ENCODE measurements around the gene ERC1.

DNA sequence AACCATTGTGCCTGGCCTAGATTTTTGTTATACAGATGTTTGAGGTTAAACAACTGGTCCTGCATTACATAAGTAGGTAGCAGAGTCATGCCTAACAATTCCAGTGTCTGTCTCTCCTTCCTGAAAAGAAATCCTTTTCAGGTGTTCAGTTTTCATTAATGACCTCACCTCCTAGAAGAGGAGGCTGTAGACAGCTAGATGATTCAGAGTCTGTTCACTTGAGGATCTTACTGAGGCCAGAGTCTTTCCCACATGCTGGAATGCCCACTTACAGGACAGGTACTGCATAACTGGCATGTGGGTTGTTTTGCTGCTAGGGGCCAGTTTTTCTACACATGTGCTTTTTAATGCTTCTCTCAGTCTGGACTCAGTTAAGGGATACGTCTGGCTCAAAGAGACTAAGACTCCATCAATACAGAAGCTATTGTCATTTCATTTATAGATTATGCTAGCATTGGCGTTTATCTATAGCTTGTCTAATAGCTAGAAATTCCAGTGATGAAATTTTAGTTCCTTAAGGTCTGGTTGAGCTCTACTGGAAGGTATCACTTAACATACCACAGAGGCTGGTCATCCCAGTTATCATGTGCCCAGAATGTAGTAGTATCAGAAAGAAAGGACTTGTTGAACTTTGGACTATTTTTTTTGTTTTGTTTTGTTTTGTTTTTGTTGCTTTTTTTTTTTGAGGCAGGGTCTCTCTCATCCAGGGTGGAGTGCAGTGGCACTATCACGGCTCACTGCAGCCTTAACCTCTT, 206.4 kb downstream of the ERC1 start:
- TF ChIP-seq, protein P1, sequence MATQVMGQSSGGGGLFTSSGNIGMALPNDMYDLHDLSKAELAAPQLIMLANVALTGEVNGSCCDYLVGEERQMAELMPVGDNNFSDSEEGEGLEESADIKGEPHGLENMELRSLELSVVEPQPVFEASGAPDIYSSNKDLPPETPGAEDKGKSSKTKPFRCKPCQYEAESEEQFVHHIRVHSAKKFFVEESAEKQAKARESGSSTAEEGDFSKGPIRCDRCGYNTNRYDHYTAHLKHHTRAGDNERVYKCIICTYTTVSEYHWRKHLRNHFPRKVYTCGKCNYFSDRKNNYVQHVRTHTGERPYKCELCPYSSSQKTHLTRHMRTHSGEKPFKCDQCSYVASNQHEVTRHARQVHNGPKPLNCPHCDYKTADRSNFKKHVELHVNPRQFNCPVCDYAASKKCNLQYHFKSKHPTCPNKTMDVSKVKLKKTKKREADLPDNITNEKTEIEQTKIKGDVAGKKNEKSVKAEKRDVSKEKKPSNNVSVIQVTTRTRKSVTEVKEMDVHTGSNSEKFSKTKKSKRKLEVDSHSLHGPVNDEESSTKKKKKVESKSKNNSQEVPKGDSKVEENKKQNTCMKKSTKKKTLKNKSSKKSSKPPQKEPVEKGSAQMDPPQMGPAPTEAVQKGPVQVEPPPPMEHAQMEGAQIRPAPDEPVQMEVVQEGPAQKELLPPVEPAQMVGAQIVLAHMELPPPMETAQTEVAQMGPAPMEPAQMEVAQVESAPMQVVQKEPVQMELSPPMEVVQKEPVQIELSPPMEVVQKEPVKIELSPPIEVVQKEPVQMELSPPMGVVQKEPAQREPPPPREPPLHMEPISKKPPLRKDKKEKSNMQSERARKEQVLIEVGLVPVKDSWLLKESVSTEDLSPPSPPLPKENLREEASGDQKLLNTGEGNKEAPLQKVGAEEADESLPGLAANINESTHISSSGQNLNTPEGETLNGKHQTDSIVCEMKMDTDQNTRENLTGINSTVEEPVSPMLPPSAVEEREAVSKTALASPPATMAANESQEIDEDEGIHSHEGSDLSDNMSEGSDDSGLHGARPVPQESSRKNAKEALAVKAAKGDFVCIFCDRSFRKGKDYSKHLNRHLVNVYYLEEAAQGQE (IDR thresholded peaks at IDR 0.05; ENCODE audit: borderline replicate concordance) = no peak
- no peak for TF ChIP-seq TAF1 (IDR thresholded peaks at IDR 0.05; ENCODE audit: low read depth)
- TF ChIP-seq CTCF (IDR thresholded peaks at IDR 0.05; ENCODE audit: poor library complexity, severe bottlenecking) = no peak
- TF ChIP-seq RAD21 (conservative IDR thresholded peaks at IDR 0.05) = no peak

Data from neural cell (in vitro differentiated cells).